NB4 (cell line): Measurements from ENCODE around the gene CRYBA4.

Experiments
- MYC ChIP-seq: IDR thresholded peaks from 2 replicates; pipeline ENCODE4 v1.6.1; 2011; ENCODE audit warnings: low read depth, low read length
- POLR2A ChIP-seq: IDR thresholded peaks from 2 replicates; pipeline ENCODE4 v1.6.1; 2011; ENCODE audit warnings: mild to moderate bottlenecking; ENCODE audit not compliant: insufficient read length; ENCODE audit errors: extremely low read depth
- TF ChIP-seq, protein P1 (sequence below): IDR thresholded peaks from one replicate; pipeline ENCODE4 v1.5.1; 2012; ENCODE audit warnings: low read depth, low read length
- TF ChIP-seq, protein P2 (sequence below): IDR thresholded peaks from 2 replicates; pipeline ENCODE4 v1.6.1; 2011; ENCODE audit warnings: low read depth, low read length

DNA sequence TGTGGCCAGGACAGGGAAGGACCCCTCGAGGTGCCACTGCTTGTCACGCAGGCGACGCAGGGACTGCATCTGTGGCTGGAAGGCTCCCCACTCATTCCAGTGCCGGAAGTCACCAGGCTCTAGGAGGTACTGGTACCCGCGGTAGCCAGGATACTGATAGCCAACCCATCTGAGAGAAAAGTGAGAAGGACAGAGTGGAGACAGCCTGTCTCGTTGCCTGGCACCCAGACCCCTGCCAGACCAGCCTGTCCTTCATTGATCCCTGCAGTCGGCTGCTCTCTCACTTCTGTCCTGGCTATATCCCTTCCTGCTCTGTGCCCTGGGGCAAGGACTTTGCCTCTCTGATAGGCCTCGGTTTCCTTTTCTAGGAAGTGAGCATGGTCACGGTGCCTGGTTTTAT is 22.3 kb upstream of the CRYBA4 start:
- TF ChIP-seq, protein P1, sequence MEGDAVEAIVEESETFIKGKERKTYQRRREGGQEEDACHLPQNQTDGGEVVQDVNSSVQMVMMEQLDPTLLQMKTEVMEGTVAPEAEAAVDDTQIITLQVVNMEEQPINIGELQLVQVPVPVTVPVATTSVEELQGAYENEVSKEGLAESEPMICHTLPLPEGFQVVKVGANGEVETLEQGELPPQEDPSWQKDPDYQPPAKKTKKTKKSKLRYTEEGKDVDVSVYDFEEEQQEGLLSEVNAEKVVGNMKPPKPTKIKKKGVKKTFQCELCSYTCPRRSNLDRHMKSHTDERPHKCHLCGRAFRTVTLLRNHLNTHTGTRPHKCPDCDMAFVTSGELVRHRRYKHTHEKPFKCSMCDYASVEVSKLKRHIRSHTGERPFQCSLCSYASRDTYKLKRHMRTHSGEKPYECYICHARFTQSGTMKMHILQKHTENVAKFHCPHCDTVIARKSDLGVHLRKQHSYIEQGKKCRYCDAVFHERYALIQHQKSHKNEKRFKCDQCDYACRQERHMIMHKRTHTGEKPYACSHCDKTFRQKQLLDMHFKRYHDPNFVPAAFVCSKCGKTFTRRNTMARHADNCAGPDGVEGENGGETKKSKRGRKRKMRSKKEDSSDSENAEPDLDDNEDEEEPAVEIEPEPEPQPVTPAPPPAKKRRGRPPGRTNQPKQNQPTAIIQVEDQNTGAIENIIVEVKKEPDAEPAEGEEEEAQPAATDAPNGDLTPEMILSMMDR: no peak
- TF ChIP-seq, protein P2, sequence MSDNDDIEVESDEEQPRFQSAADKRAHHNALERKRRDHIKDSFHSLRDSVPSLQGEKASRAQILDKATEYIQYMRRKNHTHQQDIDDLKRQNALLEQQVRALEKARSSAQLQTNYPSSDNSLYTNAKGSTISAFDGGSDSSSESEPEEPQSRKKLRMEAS: no peak
- TF ChIP-seq MYC (no peak), POLR2A (no peak)
